Smooth muscle cell of the brain vasculature (primary cell): Measurements from ENCODE around the gene SNX4.
A peak's percentile ranks its signal among the peaks of the same experiment; 100 is the strongest.
"Not testable (repeated sequence)": the region's sequence is repeated elsewhere in the genome, so short reads cannot be mapped to it uniquely, and the experiment has no call there.

Source experiments
- DNase-seq: peaks from one replicate; pipeline ENCODE4 v3.0.0-alpha.2; 2012; ENCODE audit warnings: low read depth, low spot score

SNX4 gene

DNA sequence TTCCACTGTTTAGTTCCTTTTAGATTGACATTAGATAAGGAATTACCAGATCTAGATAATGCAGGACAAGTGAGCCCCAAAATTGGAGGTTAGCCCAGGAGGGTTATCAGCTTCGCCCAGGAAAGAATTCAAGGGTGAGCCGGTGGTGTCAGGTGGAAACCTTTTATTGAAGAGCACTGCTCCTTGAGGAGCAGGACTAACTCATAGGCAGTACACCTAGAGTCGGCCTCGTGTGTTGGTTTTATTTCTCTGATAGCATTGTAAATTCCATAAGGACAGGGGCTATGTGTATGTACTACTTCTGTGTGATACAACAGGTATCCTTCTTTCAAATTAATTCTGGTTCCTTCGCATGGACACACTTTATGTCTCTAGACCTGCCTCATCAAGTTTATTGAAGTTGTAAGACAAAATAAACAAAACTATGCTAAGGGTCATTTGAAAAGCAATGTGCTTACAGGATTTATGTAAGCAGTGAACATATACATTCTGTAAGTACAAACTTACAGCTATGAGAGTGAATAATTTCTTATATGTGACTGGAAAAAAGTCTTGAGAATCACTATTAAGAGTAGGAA is 57.2 kb downstream of the SNX4 start:
- DNase-seq, result no peak

DNA sequence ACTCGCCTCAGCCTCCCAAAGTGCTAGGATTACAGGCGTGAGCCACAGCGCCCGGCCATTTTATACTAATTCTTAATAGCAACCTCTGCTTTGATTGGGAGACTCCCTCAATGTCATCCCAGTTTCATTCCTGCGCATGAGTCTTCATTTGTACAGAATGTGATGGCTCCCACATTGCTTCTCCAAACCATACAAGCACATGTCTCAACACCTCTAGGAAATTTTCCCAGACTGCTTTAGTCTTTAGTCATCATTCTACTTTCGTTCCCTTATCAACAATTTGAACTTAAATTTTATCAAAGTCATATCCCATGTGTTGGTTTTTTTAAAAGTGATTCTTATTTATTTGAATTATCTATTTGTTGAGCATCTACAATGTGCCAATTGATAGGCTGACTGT is 58.1 kb downstream of the SNX4 start:
- no peak for DNase-seq

DNA sequence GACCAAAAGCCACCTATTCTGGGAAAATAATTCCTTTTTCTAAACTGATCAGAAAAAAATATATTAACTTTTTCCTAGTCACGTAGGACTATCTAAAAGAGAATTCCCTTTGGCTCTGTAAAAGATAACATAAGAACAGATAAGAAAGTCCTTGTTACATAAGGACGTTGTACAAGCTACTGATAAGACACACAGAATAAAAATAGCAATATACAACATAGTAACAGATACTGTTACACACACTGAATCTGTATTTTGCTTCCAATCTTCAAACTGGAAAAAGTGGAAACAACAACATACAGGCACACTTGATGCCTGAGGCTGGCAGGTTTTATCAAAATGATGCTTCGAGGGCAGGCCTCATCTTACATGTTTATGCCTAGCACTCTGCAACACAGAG is 59.8 kb downstream of the SNX4 start:
- no peak for DNase-seq

DNA sequence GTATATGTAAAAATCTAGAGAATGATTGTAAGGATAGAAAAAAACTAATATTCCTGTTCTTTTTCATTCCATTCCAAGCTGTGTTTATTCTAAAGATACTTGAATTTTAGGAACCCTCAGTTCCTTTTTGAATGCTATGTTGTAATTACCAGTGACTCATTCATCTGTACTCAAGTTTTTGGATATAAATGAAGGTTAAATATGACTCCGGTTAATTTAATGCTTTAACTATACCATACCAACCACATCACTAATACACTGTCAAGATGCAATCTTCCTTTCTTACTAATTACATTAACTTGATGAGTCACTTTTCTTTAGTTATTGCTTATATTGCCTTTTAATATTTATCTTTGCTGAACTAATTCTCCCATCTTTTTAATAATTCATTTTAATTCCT is 76.1 kb downstream of the SNX4 start:
- no peak for DNase-seq

DNA sequence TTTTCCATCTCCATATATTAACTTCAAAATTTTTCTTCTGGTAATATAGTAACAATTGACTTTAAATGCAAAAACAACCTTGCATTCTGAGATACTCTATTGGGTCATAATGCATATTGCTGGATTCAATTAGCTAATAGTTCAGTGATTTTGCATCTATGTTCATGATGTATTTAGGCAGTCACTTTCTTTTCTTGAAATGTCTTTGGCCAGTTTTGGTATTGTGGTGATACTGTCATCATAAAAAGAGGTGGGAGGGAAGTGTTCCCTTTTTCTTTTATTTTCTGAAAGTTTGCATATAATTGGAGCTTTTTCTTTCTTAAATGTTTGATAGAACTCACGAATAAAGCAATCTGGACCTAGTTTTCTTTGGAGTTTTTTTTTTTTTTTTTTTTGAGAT is 77.5 kb downstream of the SNX4 start:
- DNase-seq, result no peak

DNA sequence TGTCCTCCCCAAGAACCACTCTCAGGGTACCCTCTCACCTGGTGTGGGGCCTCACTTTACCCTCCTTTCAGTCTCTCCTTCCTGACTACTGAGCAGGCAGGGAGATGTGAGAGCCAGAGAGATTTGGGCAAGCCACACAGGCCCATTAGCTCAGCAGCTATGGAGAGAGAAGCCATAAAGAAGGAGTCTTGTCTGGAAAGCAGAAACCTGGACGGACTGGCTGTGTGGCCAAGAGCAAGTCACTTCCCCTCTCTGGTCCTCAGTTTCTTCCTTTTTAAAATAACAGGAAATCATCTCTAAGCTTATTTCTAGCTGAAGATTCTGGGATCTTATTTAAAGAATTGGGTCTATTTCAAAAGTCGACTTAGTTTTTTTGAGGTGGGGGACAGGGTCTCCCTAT is 79.0 kb downstream of the SNX4 start:
- no peak for DNase-seq

DNA sequence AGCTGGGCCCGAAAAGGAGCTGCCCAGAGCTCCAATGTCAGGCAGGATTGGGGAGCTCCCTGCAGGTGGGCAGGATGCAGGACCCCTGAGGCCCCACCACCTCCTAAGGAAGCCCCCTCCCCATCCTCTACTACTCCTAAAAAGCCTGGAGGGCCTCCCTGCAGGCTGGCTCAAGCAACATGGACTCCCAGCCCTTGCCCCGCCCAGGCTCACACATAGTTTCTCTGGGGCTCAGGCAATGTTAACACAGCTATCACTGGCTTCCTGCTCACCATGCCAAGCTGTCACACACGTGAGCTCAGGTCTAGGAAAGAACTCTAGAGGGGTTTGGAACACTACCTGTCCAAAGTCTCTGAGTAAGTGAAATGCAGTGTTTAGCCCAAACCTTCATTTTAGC is 79.4 kb downstream of the SNX4 start:
- DNase-seq, result no peak

DNA sequence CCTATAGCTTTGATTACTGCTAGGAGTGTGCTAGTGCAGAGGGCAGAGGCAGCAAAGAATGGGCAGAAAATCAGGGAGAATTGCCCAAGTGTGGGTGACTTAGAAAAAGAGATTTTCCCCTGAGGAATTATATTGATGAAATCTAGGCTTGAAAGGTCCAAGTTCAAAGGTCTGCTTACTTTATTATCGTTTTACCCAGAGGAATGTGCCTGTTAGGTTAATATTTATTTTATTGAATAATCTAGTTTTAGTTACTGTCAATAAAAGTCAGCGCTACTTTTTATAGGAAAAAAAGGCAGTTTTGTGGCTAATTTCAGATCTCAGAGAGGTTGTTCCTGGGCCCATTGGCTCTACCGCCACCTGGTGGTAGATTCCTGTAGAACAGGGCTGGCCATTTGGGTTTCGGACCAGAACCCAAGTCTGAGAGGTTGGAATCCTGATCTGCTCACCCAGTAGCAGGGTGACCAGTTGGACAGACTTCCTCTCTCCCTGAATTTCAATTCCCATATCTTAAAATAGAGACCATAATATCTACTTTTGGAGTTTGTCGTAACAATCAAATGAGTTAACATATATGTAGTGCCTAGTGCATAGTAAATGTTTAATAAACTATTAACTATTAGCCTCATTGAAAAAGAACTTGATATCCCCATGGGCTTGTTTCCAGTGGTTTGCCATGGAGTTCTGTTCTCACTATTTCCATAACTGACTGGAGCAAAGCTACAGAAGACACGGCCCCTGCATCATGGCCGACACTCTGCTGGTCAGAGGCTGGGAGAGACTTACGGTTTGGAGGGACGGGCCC is 82.2 kb downstream of the SNX4 start:
- DNase-seq, result peak; percentile 9

DNA sequence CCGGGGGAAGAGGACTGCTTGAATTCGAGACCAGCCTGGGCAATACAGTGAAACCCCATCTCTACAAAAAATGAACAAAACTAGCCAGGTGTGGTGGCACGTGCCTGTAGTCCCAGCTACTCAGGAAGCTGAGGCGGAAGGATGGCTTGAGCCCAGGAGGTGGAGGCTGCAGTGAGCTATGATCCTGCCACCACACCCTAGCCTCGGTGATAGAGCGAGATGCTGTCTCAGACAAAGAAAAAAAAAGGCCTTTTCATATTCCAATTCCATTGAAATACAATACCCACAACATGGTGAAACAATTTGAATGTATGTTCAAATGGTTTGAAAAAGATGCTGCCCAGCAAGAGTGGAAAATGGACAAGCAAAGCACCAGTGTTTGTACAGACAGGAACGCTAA is 83.1 kb downstream of the SNX4 start:
- no peak for DNase-seq

DNA sequence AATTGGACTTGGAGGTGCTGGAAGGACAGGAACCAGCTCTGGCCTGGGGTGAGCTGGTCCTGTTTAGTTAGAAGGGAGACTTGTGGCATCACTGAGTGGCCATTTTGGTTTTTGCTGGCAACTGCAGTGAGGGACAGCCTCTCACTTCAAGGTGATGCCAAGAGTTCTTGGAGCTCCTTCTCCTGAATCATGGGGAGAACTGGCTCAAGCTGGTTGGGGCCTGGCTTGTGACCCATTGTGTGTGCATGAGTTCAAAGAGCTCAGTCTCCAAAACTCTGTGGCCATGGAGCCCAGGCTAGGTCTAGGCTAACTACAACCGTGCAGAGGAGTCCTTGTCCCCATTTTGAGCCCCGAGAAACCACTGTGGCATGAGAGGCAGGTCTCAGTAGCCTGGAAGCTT is 84.8 kb downstream of the SNX4 start:
- no peak for DNase-seq

DNA sequence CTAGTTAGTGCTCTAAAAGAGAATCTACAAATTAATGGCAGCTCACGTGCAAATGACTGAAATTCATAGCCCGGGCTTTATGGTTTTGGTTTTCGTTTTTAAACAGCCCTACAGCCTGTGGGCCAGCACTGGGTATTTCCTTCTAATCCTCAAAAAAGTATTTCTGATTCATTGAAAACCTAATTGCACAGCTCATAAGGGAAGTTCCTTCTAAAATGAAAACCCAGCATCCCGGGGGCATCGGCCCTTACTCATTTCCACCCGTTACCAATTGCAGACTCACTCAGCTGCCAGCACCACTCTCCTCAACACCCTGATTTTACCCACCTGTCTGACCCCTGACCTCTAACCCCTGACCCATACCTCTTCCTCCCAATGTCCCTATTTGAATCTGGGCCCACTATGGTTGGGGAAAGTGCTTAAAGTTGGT is 85.4 kb downstream of the SNX4 start:
- DNase-seq, result no peak

DNA sequence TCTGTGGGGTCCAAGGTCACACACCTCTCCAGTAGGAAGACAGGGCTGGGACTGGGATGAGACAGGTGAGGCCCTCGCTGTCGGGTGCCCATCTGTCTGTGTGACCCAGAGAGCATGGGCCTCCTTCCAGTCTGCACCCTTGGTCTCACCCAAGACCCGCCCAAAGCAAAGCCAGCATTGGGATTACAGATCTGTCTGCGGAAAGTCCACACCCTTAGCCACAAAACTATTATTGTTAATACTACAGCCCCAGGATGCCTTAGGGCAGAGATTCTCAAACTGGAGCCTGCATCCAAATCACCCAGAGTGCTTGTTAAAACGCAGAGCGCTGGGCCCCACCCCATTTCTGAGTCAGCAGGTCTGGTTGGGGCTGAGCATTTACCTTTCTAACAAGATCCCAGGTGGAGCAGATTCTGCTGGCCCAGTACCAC is 86.4 kb downstream of the SNX4 start:
- no peak for DNase-seq

DNA sequence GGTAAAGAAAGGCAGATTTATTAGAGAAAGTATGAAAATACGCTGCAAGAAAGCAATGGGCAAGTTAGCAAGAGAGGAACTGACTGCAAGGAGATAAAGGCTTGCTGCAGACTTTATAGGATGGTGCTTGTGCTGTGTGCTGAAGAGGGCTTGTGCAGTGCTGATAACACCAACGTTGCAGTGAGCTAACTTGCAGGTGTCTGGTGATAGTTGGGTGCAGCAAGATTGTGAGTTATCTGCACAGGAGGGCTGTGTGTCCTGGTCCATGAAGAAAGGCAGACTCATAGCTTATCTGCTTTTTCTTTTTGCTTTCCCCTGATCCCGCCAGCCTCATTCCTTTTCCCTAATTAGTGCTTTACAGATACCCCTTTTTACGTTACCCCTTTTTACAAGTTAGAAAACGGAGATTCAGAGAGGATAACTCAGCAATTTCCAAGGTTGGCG is 86.9 kb downstream of the SNX4 start:
- DNase-seq, result no peak

DNA sequence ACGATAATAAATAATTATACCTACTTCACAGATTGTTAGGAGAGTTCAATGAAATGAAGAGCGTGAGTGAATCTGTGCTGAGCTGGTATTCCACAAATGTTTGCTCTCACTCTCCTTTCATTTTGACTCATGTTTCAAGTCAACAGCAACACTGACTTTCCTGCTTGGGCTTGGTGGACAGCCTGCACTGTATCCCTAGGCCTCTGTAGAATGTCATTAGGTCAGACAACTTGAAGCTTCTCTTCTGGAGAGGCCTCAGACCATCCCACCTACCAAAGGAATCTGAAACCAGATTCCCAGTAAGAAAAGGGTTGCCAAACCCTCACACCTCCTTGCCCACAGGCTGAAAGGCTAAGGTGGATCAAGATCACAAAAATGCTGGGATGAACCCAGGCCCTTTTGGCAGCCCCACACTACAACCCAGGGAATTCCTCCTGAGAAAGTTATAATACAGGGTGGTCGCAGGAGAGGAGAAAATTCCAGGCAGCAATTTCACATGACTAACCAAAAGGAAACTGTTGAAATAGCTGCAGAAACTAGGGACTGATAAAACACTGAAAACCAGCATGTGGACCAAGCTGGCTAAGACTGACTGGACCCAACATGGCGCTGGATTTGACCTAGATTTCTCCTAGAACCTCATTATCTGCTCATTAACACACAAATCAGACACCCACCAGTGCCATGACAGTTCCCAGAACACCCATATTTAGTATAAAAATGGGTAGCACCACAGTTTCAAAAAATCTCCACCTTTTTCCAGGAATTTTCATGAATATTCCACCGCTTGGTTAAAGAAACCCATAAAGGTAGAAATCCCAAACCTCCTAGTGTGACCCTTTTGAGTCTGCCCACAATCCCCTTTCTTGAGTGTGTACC is 87.9 kb downstream of the SNX4 start:
- no peak for DNase-seq

DNA sequence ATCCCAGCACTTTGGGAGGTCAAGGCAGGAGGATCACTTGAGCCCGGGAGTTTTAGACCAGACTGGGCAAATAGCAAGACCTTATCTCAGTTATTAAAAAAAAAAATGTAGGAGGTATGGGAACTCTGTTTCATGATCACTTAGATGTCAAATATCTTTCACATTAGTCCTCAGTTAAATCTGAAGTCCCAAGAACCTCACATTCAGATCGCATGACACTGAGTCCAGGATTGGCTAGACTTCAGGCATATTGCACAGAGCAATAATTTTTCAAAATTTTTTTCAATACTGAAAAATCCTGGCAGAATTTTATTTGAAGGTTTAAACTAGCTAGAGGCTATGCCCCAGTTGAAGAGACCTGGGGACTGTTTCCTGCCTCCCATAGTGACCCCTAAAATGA is 88.6 kb downstream of the SNX4 start:
- DNase-seq, result no peak

DNA sequence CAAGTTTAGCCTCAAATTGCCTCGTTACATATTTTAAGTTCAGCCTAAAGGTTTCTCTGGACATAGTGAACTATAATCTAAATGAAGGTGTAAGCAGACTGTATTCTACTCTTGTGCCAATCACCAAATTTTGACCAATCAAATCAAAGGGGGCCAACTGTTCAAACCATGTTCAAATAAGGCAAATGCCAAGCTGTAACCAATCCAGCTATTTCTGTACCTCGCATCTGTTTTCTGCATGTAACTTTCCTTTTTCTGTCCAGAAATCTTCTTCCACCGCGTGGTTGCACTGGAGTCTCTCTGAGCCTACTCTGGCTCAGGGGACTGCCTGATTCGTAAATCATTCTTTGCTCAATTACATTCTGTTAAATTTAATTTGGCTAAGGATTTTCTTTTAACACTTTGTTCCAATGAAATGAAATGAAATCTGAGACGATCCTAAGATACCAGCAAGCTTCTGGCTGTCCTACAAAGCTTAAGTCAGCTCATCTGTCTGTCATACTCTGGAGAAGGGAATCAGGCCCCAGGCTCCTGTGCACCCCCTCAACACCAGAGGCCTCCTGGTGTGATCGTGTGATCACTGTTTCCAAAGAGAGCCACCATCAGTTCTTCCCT is 91.7 kb downstream of the SNX4 start:
- DNase-seq, result no peak

DNA sequence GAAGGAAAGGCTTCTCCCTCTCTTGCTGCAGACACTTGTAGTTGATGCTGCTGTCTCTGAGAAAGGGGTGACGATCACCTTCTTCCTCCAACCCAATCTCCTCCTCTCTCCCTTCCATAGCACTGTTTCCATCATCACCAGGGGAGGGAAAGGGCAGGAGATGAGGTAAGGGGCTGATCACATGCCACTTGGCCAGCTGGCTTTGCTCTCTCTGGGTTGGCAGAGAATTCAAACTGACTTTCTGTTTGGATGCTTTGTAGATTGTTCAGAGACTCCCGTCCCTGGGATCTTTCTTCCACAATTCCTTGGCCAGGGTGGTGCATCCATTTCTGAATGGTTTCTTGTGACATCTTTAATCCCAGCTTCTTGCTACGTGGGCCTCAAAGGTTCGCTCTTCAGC is 101.7 kb downstream of the SNX4 start:
- DNase-seq, result no peak

DNA sequence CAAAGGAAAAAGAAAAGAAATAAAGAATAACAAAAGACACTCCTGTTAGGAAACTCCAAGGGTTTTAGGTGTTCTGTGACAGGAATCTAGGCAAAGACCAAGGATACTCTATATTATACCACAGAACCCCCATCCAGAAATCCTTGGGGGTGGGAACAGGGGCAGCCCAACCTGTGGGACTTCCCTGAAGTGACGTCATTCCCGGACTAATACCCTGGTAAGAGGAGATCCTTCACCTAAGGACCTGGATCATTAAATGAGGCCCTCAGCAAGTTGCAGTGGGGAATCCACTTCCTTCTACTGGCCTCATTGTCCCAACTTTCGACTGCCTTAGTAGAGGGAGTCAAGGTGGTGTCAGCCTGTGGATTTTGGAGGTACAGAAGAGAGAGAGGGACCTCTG is 103.8 kb downstream of the SNX4 start:
- DNase-seq, result no peak

DNA sequence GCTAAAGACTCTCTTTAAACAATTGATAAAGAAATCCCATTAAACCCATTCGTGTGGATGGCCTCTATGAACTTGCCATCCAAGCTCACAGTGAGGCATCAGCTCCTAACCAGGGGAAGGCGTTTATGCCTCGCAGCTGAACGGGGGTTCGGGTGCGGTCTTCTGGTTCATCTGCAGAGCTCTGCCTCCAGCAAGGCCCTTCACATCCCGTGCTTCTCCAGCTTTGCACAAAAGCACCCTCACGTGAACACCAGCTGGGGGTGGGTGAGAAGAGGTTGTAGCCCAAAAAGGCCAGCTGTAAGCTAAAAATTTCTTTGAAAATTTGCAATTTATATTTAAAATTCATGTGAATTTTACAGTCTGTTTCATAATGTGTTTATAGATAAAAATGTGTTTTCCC is 105.3 kb downstream of the SNX4 start:
- DNase-seq, result no peak

DNA sequence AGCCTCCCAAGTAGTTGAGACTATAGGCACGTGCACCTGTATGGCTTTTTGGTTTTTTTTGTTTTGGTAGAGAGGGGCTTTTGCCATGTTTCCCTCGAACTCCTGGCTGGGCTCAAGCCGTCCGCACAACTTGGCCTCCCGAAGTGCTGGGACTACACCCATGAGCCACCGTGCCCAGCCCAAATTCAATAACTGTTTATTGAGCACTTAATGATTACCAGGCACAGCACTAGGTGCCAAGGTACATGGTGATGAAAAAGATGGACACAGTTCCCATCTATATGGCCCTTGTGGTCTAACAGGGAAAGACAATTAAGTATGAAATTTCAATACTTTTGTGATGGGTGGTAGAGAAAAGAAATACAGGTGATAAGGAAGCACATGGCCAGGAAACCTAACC is 109.1 kb downstream of the SNX4 start:
- DNase-seq, result no peak

DNA sequence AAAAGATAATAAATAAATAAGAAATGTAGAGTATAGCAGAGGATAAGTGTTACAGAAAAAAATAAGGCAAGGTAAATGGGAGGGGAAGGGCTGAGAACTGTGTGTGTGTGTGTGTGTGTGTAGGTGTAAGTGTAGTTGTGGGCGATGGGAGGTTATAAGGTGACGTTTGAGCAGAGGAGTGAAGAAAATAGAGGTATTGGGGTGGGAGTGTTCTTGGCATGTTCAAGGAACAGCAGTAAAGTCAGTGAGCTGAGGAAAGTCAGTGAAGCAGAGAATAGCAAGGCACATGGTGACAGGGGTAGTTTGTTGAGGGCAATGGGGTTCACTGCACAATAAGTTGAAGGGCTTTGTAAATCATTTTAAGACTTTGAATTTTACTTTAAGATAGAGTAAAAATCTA is 113.9 kb downstream of the SNX4 start:
- no peak for DNase-seq

DNA sequence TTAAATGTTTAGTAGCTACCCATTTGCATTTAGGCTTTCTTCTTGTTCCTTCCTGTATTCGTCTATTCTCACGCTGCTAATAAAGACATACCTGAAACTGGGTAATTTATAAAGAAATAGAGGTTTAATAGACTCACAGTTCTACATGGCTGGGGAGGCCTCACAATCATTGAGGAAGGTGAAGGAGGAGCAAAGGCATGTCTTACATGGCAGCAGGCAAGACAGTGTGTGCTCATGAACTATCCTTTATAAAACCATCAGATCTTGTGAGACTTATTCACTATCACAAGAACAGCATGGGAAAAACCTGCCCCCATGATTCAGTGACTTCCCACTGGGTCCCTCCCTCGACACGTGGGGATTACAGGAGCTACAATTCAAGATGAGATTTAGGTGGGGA is 114.5 kb downstream of the SNX4 start:
- not testable (repeated sequence) for DNase-seq
